HFFc6 (cell line): ENCODE data around the gene DPYSL4. TPM values are rescaled to one million over a fixed set of nuclear protein-coding genes. Genes with fewer than 3 reads are reported as not detected.

Experiments used
- DNase-seq: peaks from one replicate; pipeline ENCODE4 v3.0.0-alpha.2; 2018
- H3K27ac Mint-ChIP-seq: 2 replicates; pipeline ENCODE4 v1.8.0; 2020; ENCODE audit warnings: mild to moderate bottlenecking, mixed read lengths
- H3K27me3 Mint-ChIP-seq: 2 replicates; pipeline ENCODE4 v1.8.0; 2021; ENCODE audit warnings: mild to moderate bottlenecking, moderate library complexity, mixed read lengths; ENCODE audit not compliant: insufficient read depth
- H3K36me3 Mint-ChIP-seq: 2 replicates; pipeline ENCODE4 v1.8.0; 2021; ENCODE audit warnings: low read depth, mixed read lengths
- H3K4me1 Mint-ChIP-seq: 2 replicates; pipeline ENCODE4 v1.8.0; 2020; ENCODE audit warnings: low read depth, mixed read lengths
- H3K4me3 Mint-ChIP-seq: 2 replicates; pipeline ENCODE4 v1.8.0; 2020; ENCODE audit warnings: mild to moderate bottlenecking, moderate library complexity, mixed read lengths
- H3K9me3 Mint-ChIP-seq: 2 replicates; pipeline ENCODE4 v1.8.0; 2020; ENCODE audit warnings: mild to moderate bottlenecking, mixed read lengths
- total RNA-seq, 6 experiments: library from RNA; stranded (reverse); fragmentation: NEBNext Ultra II Directional; extraction: Animal tissue kit (Norgen Biotek cat#: 25700); gene quantifications; 2 replicates in 1 of 6; 3 replicates in 5 of 6; pipeline ENCODE4 v1.2.3, GENCODE V29; 2021
- TF ChIP-seq, protein P1 (sequence below): fragments of 200-600 bp; sonication (generic); IDR thresholded peaks from 2 replicates; pipeline ENCODE4 v1.5.0; 2021; ENCODE audit warnings: antibody characterized with exemption, mild to moderate bottlenecking

The DPYSL4 gene
- total RNA-seq, 6 experiments from 2014 or later = 0.13 to 2.4 (median 0.34) TPM

DNA sequence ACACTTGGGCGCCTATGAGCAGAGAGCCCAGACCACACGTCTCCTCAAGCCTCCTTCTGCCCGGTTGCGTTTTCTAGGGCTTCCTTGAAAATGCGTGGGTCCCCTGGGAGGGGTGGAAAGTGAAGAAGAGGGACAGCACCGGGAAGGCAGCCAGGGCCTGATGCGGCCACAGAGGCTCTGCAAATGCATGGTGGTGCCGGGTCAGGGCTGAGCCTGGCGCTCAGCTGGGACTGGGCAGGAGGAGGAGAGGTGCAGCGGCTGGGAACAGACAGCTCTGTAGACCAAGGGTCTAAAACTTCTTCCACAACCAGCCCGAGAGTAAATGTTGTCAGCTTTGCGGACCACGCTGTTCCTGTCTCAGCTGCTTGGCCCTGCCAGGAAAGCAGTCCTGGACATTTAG lies 1.6 kb downstream of the DPYSL4 start:
- H3K4me3 Mint-ChIP-seq = no peak overlapping the region
- no peak for DNase-seq

DNA sequence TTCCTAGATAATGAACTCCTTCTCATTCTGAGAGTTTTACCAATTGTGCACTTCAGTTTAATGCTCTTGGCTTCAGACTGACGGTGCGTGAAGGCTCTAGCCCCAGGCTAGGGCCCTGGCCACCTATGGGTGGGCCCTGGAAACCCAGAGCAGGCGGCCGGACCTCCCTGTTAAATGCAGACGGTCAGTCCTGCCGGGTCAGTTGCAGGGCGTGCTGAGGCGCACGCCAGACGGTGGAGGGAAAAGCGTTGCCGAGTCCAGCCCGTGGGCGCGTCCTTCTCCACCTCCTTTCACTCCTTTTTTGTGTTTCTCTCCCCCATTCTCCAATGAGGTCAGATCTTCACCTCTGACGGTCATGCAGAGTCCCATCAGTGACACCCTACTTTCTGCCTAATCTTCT lies 2.3 kb downstream of the DPYSL4 start:
- Mint-ChIP-seq H3K27ac (no peak overlapping the region), H3K27me3 (peaks cover 35% of the 10 kb centered on the region), H3K4me3 (no peak overlapping the region), H3K4me1 (no peaks in the 10 kb centered on the region), H3K36me3 (no peaks in the 10 kb centered on the region), H3K9me3 (no peaks in the 10 kb centered on the region; the same call in 1 of the 2 replicates)
- no peak for DNase-seq
- TF ChIP-seq, protein P1, sequence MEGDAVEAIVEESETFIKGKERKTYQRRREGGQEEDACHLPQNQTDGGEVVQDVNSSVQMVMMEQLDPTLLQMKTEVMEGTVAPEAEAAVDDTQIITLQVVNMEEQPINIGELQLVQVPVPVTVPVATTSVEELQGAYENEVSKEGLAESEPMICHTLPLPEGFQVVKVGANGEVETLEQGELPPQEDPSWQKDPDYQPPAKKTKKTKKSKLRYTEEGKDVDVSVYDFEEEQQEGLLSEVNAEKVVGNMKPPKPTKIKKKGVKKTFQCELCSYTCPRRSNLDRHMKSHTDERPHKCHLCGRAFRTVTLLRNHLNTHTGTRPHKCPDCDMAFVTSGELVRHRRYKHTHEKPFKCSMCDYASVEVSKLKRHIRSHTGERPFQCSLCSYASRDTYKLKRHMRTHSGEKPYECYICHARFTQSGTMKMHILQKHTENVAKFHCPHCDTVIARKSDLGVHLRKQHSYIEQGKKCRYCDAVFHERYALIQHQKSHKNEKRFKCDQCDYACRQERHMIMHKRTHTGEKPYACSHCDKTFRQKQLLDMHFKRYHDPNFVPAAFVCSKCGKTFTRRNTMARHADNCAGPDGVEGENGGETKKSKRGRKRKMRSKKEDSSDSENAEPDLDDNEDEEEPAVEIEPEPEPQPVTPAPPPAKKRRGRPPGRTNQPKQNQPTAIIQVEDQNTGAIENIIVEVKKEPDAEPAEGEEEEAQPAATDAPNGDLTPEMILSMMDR = no peak

More for the DNA sequence above, 1.6 kb downstream of the DPYSL4 start:
- Mint-ChIP-seq H3K36me3 (no peaks in the 10 kb centered on the region), H3K27ac (no peak overlapping the region), H3K4me1 (no peaks in the 10 kb centered on the region), H3K27me3 (peaks cover 35% of the 10 kb centered on the region), H3K9me3 (no peaks in the 10 kb centered on the region; the same call in 1 of the 2 replicates)
- TF ChIP-seq, protein P1 = no peak

DNA sequence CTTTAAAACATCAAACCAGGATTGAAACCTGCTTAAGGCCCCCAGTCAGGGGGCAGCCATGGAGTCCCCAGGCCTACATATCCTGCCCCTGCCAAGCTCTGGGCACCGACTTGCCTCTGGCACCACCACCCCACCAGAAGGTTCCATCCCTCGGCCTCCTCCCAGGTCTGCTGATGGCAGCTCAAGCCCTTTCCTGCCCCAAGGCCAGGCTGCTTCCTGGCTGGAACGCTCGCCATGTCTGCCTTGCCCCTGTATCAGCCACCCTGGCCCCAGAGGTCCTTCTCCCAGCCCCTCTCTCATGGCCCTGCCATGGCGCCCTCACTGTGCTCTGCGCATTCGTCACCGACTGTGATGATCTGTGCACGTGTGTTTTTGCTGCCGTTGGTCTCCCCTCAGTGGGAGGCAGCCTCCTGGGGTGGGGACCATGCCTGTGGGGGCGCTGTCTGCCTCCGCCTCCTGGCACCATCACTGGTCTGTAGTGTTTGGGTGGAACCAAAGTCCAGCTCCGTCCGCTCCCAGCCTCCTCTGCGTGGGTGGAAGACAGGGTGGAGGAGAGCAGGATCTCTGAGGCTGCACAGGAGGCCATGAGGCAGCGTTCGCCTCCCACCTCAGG lies 3.2 kb downstream of the DPYSL4 start:
- Mint-ChIP-seq H3K4me3 (no peak overlapping the region), H3K36me3 (no peaks in the 10 kb centered on the region), H3K27me3 (peaks cover 31% of the 10 kb centered on the region), H3K9me3 (no peaks in the 10 kb centered on the region; the same call in 1 of the 2 replicates), H3K4me1 (no peaks in the 10 kb centered on the region), H3K27ac (no peak overlapping the region)
- TF ChIP-seq, protein P1 = no peak
- DNase-seq = no peak

DNA sequence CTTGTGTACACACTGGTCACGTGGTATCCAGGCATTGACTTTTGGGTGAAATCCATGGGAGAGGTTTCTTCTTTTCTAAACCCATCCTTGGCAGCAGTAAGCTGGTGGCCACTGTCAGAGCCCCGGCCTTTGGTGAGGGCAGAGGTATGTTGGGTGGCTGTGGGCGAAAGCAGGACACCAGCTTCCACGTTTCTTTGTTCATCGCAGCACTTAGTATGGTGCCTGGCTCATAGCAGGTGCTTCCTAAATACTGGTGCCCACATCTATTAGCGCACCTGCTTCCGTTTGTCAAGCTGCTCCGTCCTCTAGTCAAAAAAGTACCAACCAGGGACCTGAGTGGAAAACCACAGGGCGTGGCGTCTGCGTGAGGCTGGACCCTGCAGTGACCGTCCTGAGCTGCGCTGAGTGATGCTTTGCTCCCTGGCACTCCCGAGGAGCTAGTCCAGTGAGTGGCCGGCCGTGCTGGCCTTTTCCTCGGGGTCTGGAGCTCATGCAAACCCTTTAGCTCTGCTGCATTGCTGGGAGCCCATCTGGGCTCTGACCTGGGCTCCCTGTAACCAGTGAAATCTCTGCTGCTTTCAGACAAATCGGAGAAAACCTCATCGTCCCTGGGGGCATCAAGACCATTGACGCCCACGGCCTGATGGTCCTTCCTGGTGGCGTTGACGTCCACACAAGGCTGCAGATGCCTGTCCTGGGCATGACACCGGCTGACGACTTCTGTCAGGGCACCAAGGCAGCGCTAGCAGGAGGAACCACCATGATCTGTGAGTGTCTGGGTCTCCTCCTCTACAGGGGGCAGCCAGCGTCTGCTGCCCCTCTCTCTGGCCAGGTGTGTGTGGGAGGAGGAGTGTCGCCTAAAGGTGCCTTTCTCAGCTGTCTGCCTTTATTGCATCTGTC lies 5.6 kb downstream of the DPYSL4 start:
- Mint-ChIP-seq H3K27ac (no peak overlapping the region), H3K4me1 (no peaks in the 10 kb centered on the region), H3K9me3 (no peaks in the 10 kb centered on the region), H3K4me3 (no peak overlapping the region), H3K36me3 (no peaks in the 10 kb centered on the region), H3K27me3 (peaks cover 27% of the 10 kb centered on the region)
- TF ChIP-seq, protein P1 = no peak
- DNase-seq = no peak

DNA sequence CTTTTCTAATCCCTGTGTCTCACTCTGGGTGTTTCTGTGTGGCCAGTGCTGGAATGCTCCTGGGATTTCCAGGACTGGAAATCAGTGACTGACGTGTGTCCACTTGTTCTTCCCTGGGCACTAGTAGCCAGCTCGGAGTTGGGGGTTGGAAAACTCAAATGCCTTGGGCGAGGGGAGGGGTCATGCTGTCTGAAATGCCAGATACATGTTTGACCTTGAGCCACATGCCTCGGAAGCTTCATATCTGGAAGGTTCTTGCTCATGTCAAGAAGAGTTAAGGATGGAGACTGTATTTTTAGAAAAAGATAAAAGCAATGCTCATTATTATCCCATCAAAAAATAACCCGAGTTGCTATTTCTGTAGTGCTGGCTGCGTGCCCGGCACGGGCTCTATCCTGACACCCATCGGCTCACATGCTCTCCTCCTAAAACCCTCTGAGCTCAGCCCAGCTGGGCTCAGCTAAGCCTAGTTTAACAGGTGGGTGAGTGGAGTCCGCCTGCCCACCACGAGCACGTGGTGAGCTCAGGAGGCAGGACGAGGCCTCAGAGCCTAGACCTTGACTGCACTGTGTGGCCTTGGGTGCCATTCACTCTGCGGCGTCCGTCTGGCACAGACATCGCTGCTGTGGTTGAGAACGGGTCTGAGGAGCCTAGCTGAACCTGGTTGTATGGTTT lies 6.4 kb downstream of the DPYSL4 start:
- Mint-ChIP-seq H3K9me3 (no peaks in the 10 kb centered on the region), H3K4me1 (no peaks in the 10 kb centered on the region), H3K27ac (no peak overlapping the region), H3K27me3 (peaks cover 24% of the 10 kb centered on the region), H3K4me3 (no peak overlapping the region), H3K36me3 (no peaks in the 10 kb centered on the region)
- TF ChIP-seq, protein P1 = no peak
- DNase-seq = no peak
